Measurements from ENCODE around the gene GAPVD1. TPM values are rescaled to one million over a fixed set of nuclear protein-coding genes. Genes with fewer than 3 reads are reported as not detected.
A peak's percentile ranks its signal among the peaks of the same experiment; 100 is the strongest.

Gene GAPVD1
- total and polyA plus RNA-seq, 2 of the 13 experiments (the other 11 are each of a cell fraction or from before 2014, with no cell fraction given): 11.1 to 33.2 TPM

GRCh38 chr9:125296843-125297372 is 35.3 kb downstream of the GAPVD1 start (continued):
- TF ChIP-seq ZBTB49 (CRISPR knock-in tag; IDR thresholded peaks at IDR 0.05; ENCODE audit: borderline replicate concordance) (no peak), KDM4B (CRISPR knock-in tag; IDR thresholded peaks at IDR 0.05) (no peak), ZNF44 (CRISPR knock-in tag; IDR thresholded peaks at IDR 0.05) (no peak), TAF15 (IDR thresholded peaks at IDR 0.05; ENCODE audit: low read depth, low read length, poor library complexity, severe bottlenecking) (no peak), ZBTB38 (CRISPR knock-in tag; IDR thresholded peaks at IDR 0.05) (no peak), PLRG1 (conservative IDR thresholded peaks at IDR 0.05) (no peak), ZMAT3 (CRISPR knock-in tag; conservative IDR thresholded peaks at IDR 0.05) (no peak), ZNF609 (CRISPR knock-in tag; IDR thresholded peaks at IDR 0.05; ENCODE audit: borderline replicate concordance) (peak; percentile 98), HOXA9 (CRISPR knock-in tag; IDR thresholded peaks at IDR 0.05; ENCODE audit: borderline replicate concordance) (no peak), RNF2 (conservative IDR thresholded peaks at IDR 0.05; ENCODE audit: low read depth) (0 out of 2 replicates have a peak, but pooled peaks have one; percentile 50), KMT2B (CRISPR knock-in tag; IDR thresholded peaks at IDR 0.05) (no peak), ZSCAN22 (CRISPR knock-in tag; IDR thresholded peaks at IDR 0.05) (no peak), ADNP (CRISPR knock-in tag; IDR thresholded peaks at IDR 0.05) (peak; percentile 86), CHD2 (IDR thresholded peaks at IDR 0.05; ENCODE audit: low read depth, low read length) (no peak), ATF5 (CRISPR knock-in tag; IDR thresholded peaks at IDR 0.05; ENCODE audit: low read depth) (no peak), ZNF530 (CRISPR knock-in tag; IDR thresholded peaks at IDR 0.05; ENCODE audit: low read depth) (no peak), DR1 (CRISPR knock-in tag; IDR thresholded peaks at IDR 0.05) (no peak), FOXO1 (CRISPR knock-in tag; IDR thresholded peaks at IDR 0.05) (peak; percentile 78), RELA (CRISPR knock-in tag; IDR thresholded peaks at IDR 0.05) (no peak), ZNF7 (CRISPR knock-in tag; IDR thresholded peaks at IDR 0.05) (peak; percentile 68), CREB1 (IDR thresholded peaks at IDR 0.05) (no peak), CREB1 (CRISPR knock-in tag; IDR thresholded peaks at IDR 0.05) (peak; percentile 44; the same call in 1 of the 2 replicates), SOX6 (IDR thresholded peaks at IDR 0.05) (no peak), SOX6 (CRISPR knock-in tag; IDR thresholded peaks at IDR 0.05) (peak; percentile 95)
